Nucleus accumbens (tissue), 56 donors: ENCODE data around the gene ADAMTSL1.
A peak's percentile ranks its signal among the peaks of the same experiment; 100 is the strongest.

Experiments used
- DNase-seq, 56 donors: peaks; one replicate each; lab custom pipeline; 2025; lab: John Stamatoyannopoulos, UW

The ADAMTSL1 gene

GRCh38 chr9:18798106-18798505 lies 324.2 kb downstream of the ADAMTSL1 start:
- DNase-seq = no peak

- DNase-seq = no peak
These were observed 324.7 kb downstream of the ADAMTSL1 start for GRCh38 chr9:18798508-18799290.

- DNase-seq = no peak
These were observed 325.5 kb downstream of the ADAMTSL1 start for GRCh38 chr9:18799428-18799827.

- no peak for DNase-seq
These were observed 326.6 kb downstream of the ADAMTSL1 start for GRCh38 chr9:18800579-18800978.

- no peak for DNase-seq
These were observed 331.4 kb downstream of the ADAMTSL1 start for GRCh38 chr9:18805386-18805785.

GRCh38 chr9:18806232-18807080 lies 332.5 kb downstream of the ADAMTSL1 start:
- DNase-seq = no peak

- no peak for DNase-seq
These were observed 336.6 kb downstream of the ADAMTSL1 start for GRCh38 chr9:18810581-18810980.

GRCh38 chr9:18811171-18811570 lies 337.2 kb downstream of the ADAMTSL1 start:
- no peak for DNase-seq

GRCh38 chr9:18819418-18819817 lies 345.5 kb downstream of the ADAMTSL1 start:
- DNase-seq = no peak

GRCh38 chr9:18820566-18821095 lies 346.7 kb downstream of the ADAMTSL1 start:
- DNase-seq = no peak

GRCh38 chr9:18821788-18822187 lies 347.8 kb downstream of the ADAMTSL1 start:
- DNase-seq = no peak

GRCh38 chr9:18822850-18823249 lies 348.9 kb downstream of the ADAMTSL1 start:
- no peak for DNase-seq

GRCh38 chr9:18824095-18824666 lies 350.2 kb downstream of the ADAMTSL1 start:
- DNase-seq = peak in 1 of 56 donors; percentile 11

- no peak for DNase-seq
These were observed 351.8 kb downstream of the ADAMTSL1 start for GRCh38 chr9:18825656-18826170.

- DNase-seq = no peak
These were observed 352.3 kb downstream of the ADAMTSL1 start for GRCh38 chr9:18826248-18826647.

GRCh38 chr9:18829066-18829465 lies 355.1 kb downstream of the ADAMTSL1 start:
- DNase-seq = no peak

GRCh38 chr9:18829873-18830272 lies 355.9 kb downstream of the ADAMTSL1 start:
- DNase-seq = no peak

GRCh38 chr9:18834740-18835361 lies 360.9 kb downstream of the ADAMTSL1 start:
- no peak for DNase-seq

GRCh38 chr9:18837402-18837801 lies 363.4 kb downstream of the ADAMTSL1 start:
- no peak for DNase-seq

GRCh38 chr9:18847576-18848275 lies 373.8 kb downstream of the ADAMTSL1 start:
- no peak for DNase-seq
